ENCODE measurements around the gene UPK3B. TPM values are rescaled to one million over a fixed set of nuclear protein-coding genes. Genes with fewer than 3 reads are reported as not detected.
"Not testable (repeated sequence)": the region's sequence is repeated elsewhere in the genome, so short reads cannot be mapped to it uniquely, and the experiment has no call there.

The UPK3B gene
- 10 to 100 TPM in 1 of 3 donors, 1 to 10 TPM in 1, under 1 TPM in 1; 0.60 to 12.8 (median 8.7) TPM for polyA plus RNA-seq

DNA sequence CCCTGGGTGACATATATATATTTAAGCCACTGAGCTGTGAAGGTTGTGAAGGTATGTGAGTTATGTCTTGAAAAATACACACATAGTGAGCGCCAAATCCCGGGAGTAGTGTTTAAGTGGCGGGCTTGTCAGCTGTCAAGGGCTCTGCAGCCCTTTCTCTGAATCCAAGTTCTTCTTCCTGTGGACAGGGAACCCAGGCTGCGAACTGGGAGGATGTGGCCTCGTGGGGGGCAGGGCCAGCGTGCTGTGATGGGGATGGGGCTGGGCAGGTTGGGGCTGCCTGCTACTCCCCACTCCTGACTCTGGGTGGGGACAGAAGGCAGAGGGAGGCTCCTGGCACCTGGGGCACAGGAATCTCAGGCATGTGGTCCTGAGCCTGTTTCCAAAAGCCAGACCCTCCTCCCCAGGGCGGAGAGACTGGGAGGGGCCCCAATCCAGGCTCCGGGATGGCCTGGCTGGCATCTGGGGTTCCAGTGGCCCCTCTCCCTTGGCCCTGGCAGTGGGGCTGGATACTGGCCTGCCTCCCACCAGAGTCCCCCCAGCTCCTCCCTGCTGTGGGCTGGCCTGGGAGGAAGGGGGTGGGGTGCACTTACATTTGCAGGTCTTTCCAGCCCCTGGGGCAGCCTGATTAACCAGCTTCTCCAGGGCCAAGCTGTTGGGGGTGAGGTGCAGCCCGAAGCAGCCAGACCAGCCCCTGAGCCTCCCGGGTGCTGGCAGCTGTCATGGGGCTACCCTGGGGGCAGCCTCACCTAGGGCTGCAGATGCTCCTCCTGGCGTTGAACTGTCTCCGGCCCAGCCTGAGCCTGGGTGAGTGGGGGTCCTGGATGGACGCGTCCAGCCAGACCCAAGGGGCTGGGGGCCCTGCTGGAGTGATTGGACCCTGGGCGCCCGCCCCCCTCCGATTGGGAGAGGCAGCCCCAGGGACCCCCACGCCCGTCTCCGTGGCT, at the start of gene UPK3B:
Gene UPK3B, plus strand, starts transcription at position 622 of the 947 bp plus-strand sequence. Its CDS starts 101 bp downstream, at position 723.
- 40 to 54% (median 51%) methylated on average over 18 to 20 of the region's 20 CpGs for WGBS, 3 donors

DNA sequence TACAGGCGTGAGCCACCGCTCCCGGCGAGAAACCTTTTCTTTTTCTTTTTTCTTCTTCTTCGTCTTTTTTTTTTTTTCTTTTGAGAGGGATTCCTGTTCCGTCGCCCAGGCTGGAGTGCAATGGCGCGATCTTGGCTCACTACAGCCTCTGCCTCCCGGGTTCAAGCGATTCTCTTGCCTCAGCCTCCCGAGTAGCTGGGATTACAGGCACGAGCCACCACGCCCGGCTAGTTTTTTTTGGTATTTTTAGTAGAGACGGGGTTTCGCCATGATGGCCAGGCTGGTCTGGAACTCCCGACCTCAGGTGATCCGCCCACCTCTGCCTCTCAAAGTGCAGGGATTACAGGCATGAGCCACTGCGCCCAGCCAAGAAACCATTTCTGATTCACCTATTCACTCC, 49.6 kb upstream of the UPK3B start:
- not testable (repeated sequence) for H3K27ac ChIP-seq (ENCODE audit: low read depth, low read length)
- 81 to 89% (median 88%) methylated on average over 12 to 14 of the region's 20 CpGs for WGBS, 3 donors

More for the DNA sequence above, at the start of gene UPK3B:
- no peak within 1 kb of the TSS for H3K27ac ChIP-seq (ENCODE audit: low read depth, low read length)

DNA sequence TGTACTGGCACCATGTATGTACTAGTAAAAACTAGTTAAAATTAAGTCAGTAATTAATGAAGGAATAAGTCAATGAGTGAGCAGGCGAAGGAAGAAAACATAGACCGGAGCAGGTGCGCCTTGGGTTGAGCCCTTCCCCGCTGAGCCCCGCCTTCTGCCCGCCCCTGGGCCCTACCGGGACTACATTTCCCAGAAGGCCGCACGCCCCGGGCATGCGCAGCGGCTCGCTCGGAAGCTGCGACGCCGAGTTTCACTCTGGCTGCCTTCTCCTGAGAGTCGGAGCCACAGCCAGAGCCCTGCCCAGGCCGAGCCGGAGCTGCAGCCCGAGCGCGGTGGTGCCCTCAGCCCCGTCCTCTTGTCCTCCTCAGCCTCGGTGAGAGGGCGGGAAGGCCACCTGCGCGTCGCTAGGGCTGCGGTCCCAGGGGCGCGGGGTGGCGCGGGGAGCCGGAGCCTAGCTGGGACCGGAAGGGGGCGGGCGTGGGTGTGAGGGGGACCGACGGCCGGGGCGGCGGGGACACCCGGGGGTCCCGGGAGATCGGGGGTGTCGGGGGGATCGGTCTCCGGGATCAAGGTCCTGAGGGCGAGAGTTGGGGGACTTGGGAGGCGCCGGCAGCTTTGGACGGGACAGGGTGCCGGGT, 48.8 kb upstream of the UPK3B start, which contains the start of gene DTX2:
Gene DTX2, plus strand, starts transcription at position 246 of the 638 bp plus-strand sequence. CDS start 18,801 bp downstream, outside the sequence.
- 0% methylated on average over 5 to 18 of the region's 54 CpGs for WGBS, 3 donors
- not testable (repeated sequence) for H3K27ac ChIP-seq (ENCODE audit: low read depth, low read length)

DNA sequence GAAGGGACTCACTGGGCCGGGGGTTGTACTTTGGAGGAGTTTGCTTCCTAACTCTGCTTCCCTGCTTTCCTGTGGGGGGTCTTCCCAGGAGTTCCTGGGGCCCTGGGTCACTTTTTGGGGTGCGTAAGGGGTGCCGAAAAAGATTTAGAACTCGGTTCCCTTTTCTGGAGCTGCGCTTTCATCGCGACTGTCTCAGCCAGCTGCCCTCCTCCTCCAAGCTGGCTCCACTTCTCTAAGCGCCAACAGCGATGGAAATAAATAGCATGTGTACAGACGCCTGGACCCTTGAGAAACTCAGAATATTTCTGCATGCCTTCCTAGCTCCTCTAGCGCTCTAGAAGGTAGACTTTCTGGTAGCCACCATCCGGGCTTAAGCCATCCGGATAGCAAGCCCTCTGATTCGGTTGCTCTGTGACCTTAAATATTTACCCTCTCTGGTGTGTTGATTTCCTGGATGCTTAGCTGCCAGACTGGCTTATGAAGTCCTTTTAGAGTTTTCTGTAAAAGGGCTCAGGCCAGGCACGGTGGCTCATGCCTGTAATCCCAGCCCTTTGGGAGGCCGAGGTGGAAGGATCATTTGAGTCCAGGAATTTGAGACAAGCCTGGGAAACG, 48.0 kb upstream of the UPK3B start:
- H3K27ac ChIP-seq (ENCODE audit: low read depth, low read length), result not testable (repeated sequence)
- no CpG with 5 or more reads among the region's 17 CpGs for whole genome bisulfite sequencing, 3 donors

DNA sequence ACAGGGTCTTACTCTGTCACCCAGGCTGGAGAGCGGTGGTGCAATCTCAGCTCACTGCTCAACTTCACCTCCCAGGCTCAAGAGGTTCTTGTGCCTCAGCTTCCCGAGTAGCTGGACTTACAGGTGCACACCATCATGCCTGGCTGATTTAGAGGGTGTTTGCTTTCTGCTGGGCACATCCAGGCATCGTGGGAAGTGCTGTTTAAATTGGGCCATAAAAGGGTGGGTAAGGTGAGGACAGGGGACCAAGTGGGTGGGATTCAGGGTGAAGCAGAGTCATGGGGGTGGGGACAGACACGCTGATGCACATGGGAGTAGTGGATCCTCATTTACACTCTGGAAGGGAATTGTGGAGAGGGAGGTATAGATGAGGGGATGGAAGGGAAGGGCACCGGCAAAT, 45.4 kb upstream of the UPK3B start:
- WGBS, 3 donors, result 87 to 92% (median 90%) methylated on average over 1 to 4 of the region's 5 CpGs
- H3K27ac ChIP-seq (ENCODE audit: low read depth, low read length), result not testable (repeated sequence)

DNA sequence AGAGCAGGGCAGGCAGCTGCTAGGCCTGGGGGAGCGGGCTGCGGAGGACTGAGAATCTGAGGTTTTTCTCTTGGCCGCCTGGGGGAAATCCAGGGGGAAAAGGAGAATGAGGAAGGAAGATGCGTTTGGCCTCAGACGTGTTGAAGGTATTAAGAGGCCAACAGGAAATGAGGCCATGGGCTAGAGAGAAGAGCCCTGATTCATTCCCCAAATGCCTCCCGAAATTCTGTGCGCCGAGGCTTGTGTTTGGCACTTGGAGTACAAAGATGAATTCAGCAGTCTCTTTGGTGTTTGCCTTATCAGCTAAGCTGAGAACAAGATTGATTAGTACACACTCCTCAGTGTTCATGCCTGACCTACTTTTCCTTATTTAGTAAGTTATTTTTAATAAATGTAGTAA, 44.4 kb upstream of the UPK3B start:
- no CpG with 5 or more reads among the region's 8 CpGs for WGBS, 3 donors
- H3K27ac ChIP-seq (ENCODE audit: low read depth, low read length), result not testable (repeated sequence)

DNA sequence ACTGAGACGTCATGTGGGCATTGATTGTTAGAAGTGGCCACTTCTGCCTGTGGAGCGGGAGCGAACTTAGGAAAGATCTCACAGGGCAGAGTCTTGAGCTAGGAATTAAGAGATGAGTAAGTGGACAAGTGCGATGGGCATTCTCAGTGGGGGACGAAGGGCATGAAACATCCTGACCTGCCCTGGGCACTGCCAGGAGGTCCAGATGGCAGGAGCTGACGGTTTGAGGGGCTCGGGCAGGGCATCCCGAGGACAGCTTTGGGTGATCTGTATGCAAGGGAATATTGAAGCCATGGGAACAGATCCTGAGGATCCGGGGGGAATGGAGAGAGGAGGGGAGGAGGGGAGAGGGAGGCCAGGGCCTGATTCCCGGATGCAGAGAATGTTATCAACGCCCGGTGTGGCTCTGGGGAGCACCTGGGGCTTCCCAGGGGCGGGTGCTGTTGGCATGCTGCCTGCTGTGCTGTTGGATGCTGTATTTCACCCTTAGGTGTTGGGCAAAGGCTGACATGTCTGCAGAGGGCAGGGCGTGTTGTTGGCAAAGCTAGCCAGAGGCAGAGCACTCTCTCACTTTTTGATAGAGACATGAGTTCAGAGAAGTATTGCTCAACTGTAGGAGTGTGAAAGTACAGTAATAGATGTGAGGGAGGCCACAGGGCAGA, 42.5 kb upstream of the UPK3B start:
- not testable (repeated sequence) for H3K27ac ChIP-seq (ENCODE audit: low read depth, low read length)
- 39 to 70% (median 65%) methylated on average over 10 of the region's 14 CpGs for WGBS, 3 donors

DNA sequence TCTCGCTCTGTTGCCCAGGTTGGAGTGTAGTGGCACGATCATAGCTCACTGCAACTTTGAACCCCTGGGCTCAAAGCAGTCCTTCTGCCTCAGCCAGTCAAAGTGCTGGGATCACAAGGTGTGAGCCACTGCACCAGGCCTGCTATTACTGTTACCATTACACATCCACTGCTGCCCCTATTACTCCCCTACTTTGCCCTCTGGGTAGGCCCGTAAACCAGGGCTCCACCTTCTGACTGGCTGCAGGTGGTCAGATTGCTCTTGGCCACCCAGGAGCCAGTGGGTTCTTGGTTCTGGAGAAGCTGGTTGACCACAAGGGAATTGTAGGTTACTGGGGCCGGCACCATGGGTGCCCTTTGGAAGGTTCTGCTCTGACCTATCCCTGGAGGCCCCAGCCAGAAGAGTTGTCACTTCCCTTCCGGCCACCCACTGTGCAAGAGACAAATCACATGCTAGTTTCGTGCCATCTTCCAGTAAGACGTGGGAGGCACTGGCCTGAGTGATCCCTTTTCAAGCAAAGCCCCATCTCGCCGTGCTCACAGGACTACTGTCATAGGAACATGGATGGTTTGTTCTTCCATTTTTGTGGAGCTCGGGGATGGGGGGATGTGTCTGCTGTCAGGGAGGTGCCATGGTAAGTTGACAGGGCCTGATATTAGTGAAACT, 38.7 kb upstream of the UPK3B start:
- not testable (repeated sequence) for H3K27ac ChIP-seq (ENCODE audit: low read depth, low read length)
- 81 to 89% (median 82%) methylated on average over 8 of the region's 10 CpGs for WGBS, 3 donors

DNA sequence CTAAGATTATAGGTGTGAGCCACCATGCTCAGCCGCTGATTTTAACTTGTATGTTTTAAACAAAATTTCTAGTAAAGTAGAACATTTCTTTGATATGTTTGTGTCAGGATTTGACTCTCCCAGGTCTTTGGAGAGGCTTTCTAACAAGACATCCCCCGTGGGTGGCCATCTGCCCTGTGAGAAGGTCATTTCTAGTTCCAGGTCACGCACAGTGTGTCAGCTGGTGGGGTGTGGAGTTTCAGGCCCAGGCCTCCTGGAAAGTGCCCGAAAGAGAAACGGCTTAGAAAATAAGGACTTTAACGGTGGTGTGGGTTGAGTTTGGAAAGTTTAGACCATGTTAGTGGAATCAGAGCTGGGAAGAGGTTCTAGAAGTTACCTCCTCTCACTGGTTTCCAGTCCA, 37.3 kb upstream of the UPK3B start:
- not testable (repeated sequence) for H3K27ac ChIP-seq (ENCODE audit: low read depth, low read length)
- 94 to 99% (median 97%) methylated on average over 2 to 3 of the region's 6 CpGs for WGBS, 3 donors

DNA sequence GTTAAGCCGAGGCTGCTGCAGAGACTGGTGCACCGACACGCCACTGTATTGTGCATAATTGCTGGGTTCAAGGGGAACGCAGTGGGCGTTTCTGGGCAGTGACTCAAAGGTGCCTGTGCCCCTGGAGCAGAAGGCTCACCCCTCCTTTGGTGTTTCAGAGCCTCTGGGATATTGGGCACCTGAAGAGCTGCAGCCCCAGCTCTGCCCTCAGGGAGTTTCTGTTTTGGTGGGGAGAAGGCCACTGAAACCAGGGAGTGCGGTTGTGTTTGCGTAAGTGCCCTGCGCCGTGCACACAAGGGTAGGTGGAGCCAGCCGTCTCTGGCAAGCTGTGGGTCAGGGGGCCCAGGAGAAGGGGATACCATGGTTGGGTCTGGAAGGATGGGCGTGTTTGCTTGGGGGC, 34.1 kb upstream of the UPK3B start:
- 76 to 100% (median 88%) methylated on average over 1 to 4 of the region's 11 CpGs for WGBS, 3 donors
- H3K27ac ChIP-seq (ENCODE audit: low read depth, low read length), result not testable (repeated sequence)

DNA sequence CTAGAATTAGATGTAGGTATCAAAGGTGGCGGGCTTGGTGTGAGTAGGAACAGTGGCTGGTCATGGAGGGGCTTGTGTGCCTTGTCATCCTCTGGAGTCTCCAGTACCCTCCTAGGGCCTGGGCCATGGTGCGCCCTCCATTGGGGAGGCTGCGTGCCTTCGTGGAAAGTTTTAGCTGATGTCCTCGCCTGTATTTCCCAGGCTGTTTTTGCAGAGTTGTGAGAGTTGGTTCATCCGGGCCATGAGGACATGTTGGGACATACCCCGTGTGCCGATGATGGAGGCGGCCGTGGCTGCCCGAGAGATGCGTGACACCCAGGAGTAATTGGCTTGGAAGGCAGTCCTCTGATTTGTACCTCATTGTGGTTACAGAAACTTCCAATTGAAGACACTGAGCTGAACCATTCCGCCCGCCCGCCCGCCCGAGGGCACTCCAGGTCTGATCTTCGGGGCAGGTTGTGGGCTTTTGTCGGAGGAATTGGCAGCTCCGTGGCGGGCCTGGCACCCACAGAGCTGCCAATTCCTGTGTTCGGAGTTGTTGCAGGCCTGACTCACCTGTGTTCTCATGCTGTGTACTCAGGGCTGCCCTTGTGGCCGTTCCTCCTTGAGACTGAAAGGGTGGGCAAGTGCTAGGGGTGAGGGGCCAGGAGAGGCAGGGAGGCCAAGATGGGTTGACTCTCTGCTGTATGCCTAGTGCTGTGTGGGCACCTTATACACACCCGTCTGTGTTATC, 33.4 kb upstream of the UPK3B start:
- WGBS, 3 donors, result 90 to 96% (median 92%) methylated on average over 16 to 22 of the region's 24 CpGs
- H3K27ac ChIP-seq (ENCODE audit: low read depth, low read length), result not testable (repeated sequence)

DNA sequence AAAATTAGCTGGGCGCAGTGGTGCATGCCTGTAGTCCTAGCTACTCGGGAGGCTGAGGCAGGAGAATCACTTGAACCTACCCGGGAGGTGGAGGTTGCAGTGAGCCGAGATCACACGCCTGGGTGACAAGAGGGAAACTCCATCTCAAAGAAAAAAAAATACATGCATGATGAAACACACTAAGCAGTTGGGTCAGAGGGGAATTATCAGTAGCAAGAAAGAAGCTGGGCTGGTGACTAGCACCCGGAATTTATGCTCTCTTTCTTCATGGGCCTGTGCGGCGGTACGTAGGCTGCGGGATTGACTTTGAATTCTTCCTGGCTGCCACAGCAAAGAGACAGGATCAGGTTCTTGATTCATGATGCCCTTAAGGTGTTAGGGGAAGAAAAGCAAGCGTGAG, 30.7 kb upstream of the UPK3B start:
- H3K27ac ChIP-seq (ENCODE audit: low read depth, low read length), result not testable (repeated sequence)
- WGBS, 3 donors, result 82 to 86% (median 84%) methylated on average over 10 of the region's 11 CpGs

DNA sequence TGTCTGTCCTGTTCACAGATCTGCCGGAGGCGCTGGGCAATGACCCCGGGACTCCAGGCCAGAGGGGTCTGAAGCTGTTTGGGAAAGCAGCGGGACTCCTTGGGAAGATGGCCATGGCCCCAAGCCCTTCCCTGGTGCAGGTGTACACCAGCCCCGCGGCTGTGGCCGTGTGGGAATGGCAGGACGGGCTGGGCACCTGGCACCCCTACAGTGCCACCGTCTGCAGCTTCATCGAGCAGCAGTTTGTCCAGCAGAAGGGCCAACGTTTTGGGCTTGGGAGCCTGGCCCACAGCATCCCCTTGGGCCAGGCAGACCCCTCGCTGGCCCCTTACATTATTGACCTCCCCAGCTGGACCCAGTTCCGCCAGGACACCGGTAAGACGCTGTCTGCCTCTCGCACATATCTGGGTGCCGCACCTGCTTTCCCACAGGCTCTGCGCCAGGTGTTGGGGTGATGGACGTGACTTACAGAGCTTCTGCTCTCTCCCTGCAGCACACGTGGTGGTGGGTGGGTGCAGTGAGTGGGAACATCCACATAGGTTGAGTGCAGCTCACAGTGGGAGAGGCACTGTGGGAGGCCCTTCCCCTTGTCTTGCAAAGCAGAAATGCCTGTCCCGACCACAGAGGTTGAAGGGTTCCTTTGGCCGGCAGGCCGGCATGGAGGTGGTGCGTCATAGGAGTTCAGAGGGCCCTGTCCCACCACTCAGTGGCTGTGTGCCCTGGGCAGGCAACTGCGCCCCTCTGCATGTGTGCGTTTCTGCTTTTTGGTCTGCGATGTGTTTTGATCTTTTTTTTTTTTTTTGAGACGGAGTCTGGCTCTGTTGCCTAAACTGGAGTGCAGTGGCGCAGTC, 29.7 kb upstream of the UPK3B start:
- not testable (repeated sequence) for H3K27ac ChIP-seq (ENCODE audit: low read depth, low read length)
- WGBS, 3 donors, result 87 to 88% (median 88%) methylated on average over 22 to 27 of the region's 29 CpGs

DNA sequence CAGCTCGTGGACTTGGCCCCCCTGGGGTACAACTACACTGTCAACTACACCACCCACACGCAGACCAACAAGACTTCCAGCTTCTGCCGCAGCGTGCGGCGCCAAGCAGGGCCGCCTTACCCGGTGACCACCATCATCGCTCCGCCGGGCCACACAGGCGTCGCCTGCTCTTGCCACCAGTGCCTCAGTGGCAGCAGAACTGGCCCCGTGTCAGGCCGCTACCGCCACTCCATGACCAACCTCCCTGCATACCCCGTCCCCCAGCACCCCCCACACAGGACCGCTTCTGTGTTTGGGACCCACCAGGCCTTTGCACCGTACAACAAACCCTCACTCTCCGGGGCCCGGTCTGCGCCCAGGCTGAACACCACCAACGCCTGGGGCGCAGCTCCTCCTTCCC, 27.7 kb upstream of the UPK3B start:
- H3K27ac ChIP-seq (ENCODE audit: low read depth, low read length), result not testable (repeated sequence)
- 95 to 96% (median 96%) methylated on average over 24 of the region's 24 CpGs for WGBS, 3 donors

DNA sequence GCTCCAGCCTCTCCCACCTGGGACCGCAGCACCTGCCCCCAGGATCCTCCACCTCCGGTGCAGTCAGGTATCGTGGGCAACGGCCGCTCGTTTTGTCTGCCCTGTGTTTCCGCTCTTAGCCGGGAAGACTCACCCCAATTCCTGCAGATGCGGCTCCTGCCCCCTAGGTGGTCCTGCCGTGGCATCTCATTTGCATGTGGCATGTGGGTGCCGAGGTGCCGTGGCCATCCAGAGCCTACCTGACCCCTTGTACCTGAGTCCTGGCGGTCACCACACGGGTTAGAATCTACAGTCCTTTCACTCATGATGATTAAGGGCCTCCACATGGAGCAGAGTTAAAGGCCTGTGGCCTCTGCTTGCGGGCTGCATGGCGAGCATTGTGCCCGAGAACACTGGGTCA, 27.3 kb upstream of the UPK3B start:
- not testable (repeated sequence) for H3K27ac ChIP-seq (ENCODE audit: low read depth, low read length)
- WGBS, 3 donors, result 93 to 98% (median 94%) methylated on average over 11 to 17 of the region's 17 CpGs

DNA sequence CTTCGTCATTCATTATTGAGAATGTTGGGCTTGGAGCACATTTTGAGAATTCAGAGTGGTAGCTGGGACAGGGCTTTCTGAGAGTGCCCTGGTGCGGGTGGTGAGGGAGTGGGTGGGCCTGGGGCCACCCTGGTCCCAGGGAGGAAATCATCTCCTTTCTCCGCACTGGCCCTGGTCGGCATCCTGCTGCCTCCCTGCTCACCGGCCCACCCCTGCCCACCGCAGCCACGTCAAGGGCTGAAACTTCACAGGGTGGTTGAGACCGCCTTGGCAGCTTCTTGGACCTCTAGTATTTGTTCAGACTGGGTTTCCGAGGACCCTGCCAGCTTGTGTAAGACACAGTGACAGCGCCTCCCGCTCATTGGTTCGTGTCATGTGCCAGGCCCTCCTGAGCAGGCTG, 25.9 kb upstream of the UPK3B start:
- 67 to 97% (median 90%) methylated on average over 3 to 7 of the region's 12 CpGs for WGBS, 3 donors
- not testable (repeated sequence) for H3K27ac ChIP-seq (ENCODE audit: low read depth, low read length)
